Measurements from ENCODE around the gene ERBIN. TPM values are rescaled to one million over a fixed set of nuclear protein-coding genes. Genes with fewer than 3 reads are reported as not detected.

Gene ERBIN
- total and polyA plus RNA-seq, 2 of the 8 experiments (the other 6 are each of a cell fraction or from before 2014, with no cell fraction given), result 7.7 to 33.2 TPM

DNA sequence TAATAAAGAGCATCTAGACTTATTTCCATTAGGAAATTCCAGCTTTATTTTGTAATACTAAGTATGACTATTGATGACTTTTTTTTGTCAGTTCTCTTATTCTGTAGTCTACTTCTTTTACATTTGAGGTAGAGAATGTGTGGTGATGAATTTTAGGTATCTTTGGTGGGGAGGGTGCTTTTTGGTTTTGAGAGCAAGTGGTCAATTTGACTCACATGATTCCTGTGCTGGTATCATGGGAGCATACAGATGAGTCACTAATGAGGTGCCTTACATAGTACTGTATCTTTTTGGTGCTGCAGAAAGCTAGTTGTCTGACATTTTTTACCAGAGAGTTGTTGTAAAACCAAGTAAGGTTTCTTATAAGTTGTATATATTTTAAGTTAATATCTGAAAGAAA, 35.3 kb downstream of the ERBIN start:
- peaks cover under 1 to 6% of the 10 kb centered on the region in 2 experiments for H4K20me1 ChIP-seq (replicated peaks in 1 of 2; ENCODE audit: control insufficient read depth in 1 of 2, insufficient read depth in 2 of 2, low read length in 2 of 2)
- CTCF ChIA-PET (ENCODE audit: partially characterized antibody), result no interaction called here
- H3K27ac ChIP-seq (ENCODE audit: low read depth, low read length), result no peak overlapping the region
- TF ChIP-seq BRCA1 (IDR thresholded peaks at IDR 0.05; ENCODE audit: low read depth, low read length) (no peak), RBBP5 (IDR thresholded peaks at IDR 0.05; ENCODE audit: borderline replicate concordance, low read depth, low read length) (no peak), NRF1 (IDR thresholded peaks at IDR 0.05; ENCODE audit: low read depth, low read length) (no peak), HDAC6 (IDR thresholded peaks at IDR 0.05; ENCODE audit: low read depth, low read length) (no peak), KDM4A (IDR thresholded peaks at IDR 0.05; ENCODE audit: low read depth, low read length, severe bottlenecking) (no peak), E2F6 (IDR thresholded peaks at IDR 0.05) (no peak), RXRA (IDR thresholded peaks at IDR 0.05; ENCODE audit: insufficient read depth, low read depth, low read length) (no peak), SUZ12 (IDR thresholded peaks at IDR 0.05; ENCODE audit: low read length) (no peak), CBX8 (IDR thresholded peaks at IDR 0.05; ENCODE audit: borderline replicate concordance, low read depth, low read length) (no peak), SRF (IDR thresholded peaks at IDR 0.05; ENCODE audit: low read depth, low read length) (no peak), MAFK (IDR thresholded peaks at IDR 0.05; ENCODE audit: low read depth, low read length) (no peak), SP2 (IDR thresholded peaks at IDR 0.05; ENCODE audit: low read length) (no peak)
- TF ChIP-seq, protein P1, sequence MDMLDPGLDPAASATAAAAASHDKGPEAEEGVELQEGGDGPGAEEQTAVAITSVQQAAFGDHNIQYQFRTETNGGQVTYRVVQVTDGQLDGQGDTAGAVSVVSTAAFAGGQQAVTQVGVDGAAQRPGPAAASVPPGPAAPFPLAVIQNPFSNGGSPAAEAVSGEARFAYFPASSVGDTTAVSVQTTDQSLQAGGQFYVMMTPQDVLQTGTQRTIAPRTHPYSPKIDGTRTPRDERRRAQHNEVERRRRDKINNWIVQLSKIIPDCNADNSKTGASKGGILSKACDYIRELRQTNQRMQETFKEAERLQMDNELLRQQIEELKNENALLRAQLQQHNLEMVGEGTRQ (IDR thresholded peaks at IDR 0.05; ENCODE audit: low read length), result no peak

More for the DNA sequence above, 35.3 kb downstream of the ERBIN start:
- Histone ChIP-seq H4K8ac (ENCODE audit: extremely low read depth, insufficient read depth, low read length) (no peak overlapping the region), H3K36me3 (ENCODE audit: control insufficient read depth in 2 of 4, insufficient read depth in 4 of 4, low read length in 3 of 4) (peaks cover 0 to 3% (median 0%) of the 10 kb centered on the region in 4 experiments; a peak in 2 of 8 replicates), H3K4me1 (replicated peaks in 1 of 4; ENCODE audit: control insufficient read depth in 3 of 4, insufficient read depth in 4 of 4, low read length in 3 of 4) (0 out of 7 replicates have a peak, but pooled peaks cover 0 to 3% (median 0%) of the 10 kb centered on the region in 4 experiments), H2AK5ac (ENCODE audit: low read depth, low read length) (no peak overlapping the region), H3K14ac (ENCODE audit: insufficient read length) (no peak overlapping the region), H2BK12ac (ENCODE audit: low read depth, low read length) (no peak overlapping the region), H3K4ac (replicated peaks; ENCODE audit: insufficient read length, low read depth, low read length) (no peak overlapping the region), H2BK5ac (ENCODE audit: low read depth, low read length) (no peak overlapping the region), H3K23me2 (ENCODE audit: low read depth, low read length) (no peaks in the 10 kb centered on the region; the same call in 1 of the 2 replicates), H3K56ac (replicated peaks; ENCODE audit: insufficient read length, low read depth, low read length) (no peak overlapping the region), H3K79me1 (ENCODE audit: low read depth, low read length) (no peaks in the 10 kb centered on the region; the same call in 1 of the 2 replicates), H3K23ac (ENCODE audit: insufficient read length) (no peak overlapping the region), H3K9ac (replicated peaks in 1 of 4; ENCODE audit: extremely low read depth in 1 of 4, low read depth in 3 of 4, low read length in 3 of 4) (no peak overlapping the region), H2AFZ (ENCODE audit: low read length) (no peak overlapping the region), H4K91ac (replicated peaks; ENCODE audit: insufficient read length, low read length) (no peak overlapping the region), H3K18ac (ENCODE audit: extremely low read depth, low read length) (no peak overlapping the region), H4K5ac (ENCODE audit: insufficient read length, low read depth, low read length) (no peak overlapping the region), H3K27me3 (replicated peaks in 1 of 4; ENCODE audit: control insufficient read depth in 3 of 4, extremely low read depth in 1 of 4, insufficient read depth in 3 of 4, low read length in 3 of 4) (no peaks in the 10 kb centered on the region), H2BK15ac (ENCODE audit: low read length) (no peak overlapping the region), H2BK20ac (ENCODE audit: low read length) (no peak overlapping the region), H3K79me2 (ENCODE audit: control insufficient read depth in 1 of 2, insufficient read depth in 2 of 2, low read length in 2 of 2) (peaks cover 0 to 76% of the 10 kb centered on the region in 2 experiments; a peak in 2 of 4 replicates), H3K4me3 (ENCODE audit: extremely low read depth in 1 of 4, insufficient read depth in 2 of 4, low read depth in 3 of 4, low read length in 4 of 4) (no peak overlapping the region), H3K9me3 (ENCODE audit: insufficient read depth in 2 of 2, low read depth in 1 of 2, low read length in 1 of 2) (peaks cover 0 to 14% of the 10 kb centered on the region in 2 experiments; a peak in 2 of 4 replicates), H3K4me2 (ENCODE audit: insufficient read depth in 1 of 2, low read depth in 2 of 2, low read length in 2 of 2) (no peak overlapping the region), H2BK120ac (replicated peaks; ENCODE audit: low read depth, low read length) (no peak overlapping the region)
- DNase-seq (ENCODE audit: low read depth in 1 of 2, low spot score in 2 of 2) (no peak), FAIRE-seq (no peak)
- POLR2A ChIA-PET (ENCODE audit: partially characterized antibody), result interaction anchor here (1.3 kb wide), 1 partner anchor 35 kb away, joined by 3 read pairs; the partner anchor contains the start of gene ERBIN
